ENCODE measurements around the gene MS4A4E.
"Not testable (repeated sequence)": the region's sequence is repeated elsewhere in the genome, so short reads cannot be mapped to it uniquely, and the experiment has no call there.

DNA sequence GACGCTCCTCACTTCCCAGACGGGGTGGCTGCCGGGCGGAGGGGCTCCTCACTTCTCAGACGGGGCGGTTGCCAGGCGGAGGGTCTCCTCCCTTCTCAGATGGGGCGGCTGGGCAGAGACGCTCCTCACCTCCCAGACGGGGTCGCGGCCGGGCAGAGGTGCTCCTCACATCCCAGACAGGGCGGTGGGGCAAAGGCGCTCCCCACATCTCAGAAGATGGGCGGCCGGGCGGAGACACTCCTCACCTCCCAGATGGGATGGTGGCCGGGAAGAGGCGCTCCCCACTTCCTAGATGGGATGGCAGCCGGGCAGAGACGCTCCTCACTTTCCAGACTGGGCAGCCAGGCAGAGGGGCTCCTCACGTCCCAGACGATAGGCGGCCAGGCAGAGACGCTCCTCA is 41.6 kb downstream of the MS4A4E start:
- TF ChIP-seq, protein P1, sequence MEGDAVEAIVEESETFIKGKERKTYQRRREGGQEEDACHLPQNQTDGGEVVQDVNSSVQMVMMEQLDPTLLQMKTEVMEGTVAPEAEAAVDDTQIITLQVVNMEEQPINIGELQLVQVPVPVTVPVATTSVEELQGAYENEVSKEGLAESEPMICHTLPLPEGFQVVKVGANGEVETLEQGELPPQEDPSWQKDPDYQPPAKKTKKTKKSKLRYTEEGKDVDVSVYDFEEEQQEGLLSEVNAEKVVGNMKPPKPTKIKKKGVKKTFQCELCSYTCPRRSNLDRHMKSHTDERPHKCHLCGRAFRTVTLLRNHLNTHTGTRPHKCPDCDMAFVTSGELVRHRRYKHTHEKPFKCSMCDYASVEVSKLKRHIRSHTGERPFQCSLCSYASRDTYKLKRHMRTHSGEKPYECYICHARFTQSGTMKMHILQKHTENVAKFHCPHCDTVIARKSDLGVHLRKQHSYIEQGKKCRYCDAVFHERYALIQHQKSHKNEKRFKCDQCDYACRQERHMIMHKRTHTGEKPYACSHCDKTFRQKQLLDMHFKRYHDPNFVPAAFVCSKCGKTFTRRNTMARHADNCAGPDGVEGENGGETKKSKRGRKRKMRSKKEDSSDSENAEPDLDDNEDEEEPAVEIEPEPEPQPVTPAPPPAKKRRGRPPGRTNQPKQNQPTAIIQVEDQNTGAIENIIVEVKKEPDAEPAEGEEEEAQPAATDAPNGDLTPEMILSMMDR (IDR thresholded peaks at IDR 0.05; ENCODE audit: insufficient read depth, low read length, poor library complexity, severe bottlenecking): not testable (repeated sequence)
- not testable (repeated sequence) for TF ChIP-seq EZH2phosphoT487 (conservative IDR thresholded peaks at IDR 0.05; ENCODE audit: low read length)

Measured in SU-DHL-6 (cell line).